GM18520 (cell line): ENCODE data around the gene GPC6.

Experiments
- ATAC-seq: cut with Tn5 transposase; IDR thresholded peaks from one replicate; pipeline ENCODE4 v1.9.1; 2021; ENCODE audit not compliant: unreplicated experiment

Gene GPC6

DNA sequence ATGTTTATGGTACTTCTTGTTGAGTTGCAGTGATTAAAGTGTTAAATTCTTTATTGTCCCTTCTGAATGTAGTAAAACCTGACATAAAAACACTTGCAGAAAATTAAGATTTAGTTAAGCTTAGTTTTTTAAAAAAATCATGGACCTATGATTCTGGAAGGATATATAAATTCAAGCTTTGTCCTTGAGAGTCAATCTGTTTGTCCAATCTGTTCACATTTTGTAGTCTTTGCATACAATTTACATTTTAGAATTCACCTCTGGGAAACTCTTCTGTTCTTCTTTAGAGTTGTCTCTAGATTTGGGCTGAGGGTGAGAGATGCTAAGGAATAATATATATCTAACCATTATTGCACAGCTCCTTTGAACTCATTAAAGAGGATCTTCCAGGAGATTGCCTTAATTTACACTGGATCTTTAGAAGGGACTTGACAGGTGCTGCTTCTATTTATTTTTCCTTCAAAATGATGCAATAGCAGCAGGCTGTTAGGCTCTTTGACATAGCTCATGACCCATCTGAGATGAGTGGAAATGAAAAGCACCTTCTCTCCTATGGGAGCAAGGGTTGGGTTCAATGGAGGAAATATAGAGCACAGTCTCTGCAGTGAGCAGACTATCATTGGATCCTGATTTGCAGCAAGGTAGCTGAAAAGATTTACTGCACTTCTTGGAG, 433.9 kb downstream of the GPC6 start:
- ATAC-seq = no peak

DNA sequence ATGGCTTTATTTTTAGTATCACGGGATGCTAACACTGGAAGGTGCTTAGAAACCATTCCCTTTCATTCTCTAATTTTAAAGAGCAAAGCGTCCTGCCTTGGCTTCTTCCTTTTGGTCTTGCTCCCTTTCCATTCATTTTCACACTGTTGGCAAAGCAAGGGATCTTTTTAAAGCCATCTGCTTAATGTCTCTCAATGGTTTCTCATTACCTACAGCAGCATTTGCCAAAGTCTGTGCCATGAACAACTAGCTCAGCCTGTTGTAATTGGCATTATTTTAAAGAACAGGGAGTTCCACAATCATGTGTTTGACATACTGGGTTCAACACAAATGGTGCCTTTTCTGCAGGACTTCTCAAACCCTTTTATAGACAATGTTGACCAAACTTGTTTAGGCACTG, 444.3 kb downstream of the GPC6 start:
- ATAC-seq = no peak

GRCh38 chr13:93672996-93673395, 446.4 kb downstream of the GPC6 start:
- no peak for ATAC-seq

DNA sequence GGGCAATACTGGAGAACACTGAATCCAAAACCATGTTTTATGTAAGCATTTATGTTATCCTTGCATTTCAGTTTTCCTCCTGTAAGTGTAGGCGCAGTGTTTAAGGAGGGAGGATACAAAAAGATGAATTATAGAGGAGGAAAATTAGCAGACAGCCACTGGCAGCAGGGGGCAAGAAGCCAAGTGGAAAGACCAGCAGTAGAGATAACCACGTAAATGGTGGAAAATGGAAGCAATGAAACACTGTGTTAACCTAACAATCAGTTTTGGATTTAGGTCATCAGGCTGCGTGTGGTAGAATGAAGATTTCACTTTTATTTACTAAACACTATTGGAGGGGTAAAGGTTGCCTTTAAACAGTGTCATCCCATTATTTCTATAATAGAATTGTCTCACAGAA, 447.3 kb downstream of the GPC6 start:
- no peak for ATAC-seq

DNA sequence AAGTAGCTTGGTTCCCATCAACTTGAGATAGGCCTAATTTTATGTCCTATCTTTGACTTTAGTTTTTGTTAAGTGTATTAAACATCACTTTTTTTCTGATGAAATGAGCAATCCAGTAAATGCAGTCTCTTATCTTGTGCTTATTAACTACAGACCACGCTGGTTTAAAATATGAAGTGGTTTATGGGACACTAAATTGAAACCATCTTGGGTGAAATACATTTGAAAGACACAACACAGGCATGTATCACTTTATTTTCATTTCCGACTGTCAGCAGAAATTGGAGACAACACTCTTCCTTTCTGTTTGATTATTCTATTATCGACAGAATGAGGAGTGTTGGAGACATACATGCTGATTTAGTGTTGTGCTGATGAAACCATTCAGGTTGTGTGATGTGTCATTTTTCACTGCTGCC, 447.7 kb downstream of the GPC6 start:
- ATAC-seq = no peak

- ATAC-seq = no peak
These were observed 453.7 kb downstream of the GPC6 start for GRCh38 chr13:93680329-93680728.

- ATAC-seq = no peak
These were observed 459.3 kb downstream of the GPC6 start for GRCh38 chr13:93685900-93686299.

- ATAC-seq = no peak
These were observed 459.8 kb downstream of the GPC6 start for GRCh38 chr13:93686399-93686798.

- no peak for ATAC-seq
These were observed 460.7 kb downstream of the GPC6 start for GRCh38 chr13:93687261-93687660.

- ATAC-seq = no peak
These were observed 462.7 kb downstream of the GPC6 start for GRCh38 chr13:93689333-93689732.

DNA sequence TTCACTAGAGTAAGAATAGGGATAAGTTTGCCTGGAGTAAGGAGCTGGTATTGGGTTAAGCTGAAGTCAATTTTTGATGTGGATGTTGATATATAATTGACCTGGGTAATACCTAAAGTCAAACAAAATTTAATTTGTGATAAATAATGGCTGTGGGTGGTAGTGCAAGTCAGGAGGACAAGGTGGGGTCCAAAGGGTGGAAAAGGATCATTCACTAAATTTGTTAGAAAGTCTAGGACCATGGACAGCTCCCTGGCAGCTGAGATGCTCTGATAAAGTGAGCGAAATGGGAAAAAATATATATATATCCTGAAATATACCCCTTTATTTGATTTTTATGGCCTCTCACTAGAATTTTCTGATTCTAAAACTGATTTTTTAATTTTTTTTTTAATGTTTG, 463.5 kb downstream of the GPC6 start:
- no peak for ATAC-seq

- no peak for ATAC-seq
These were observed 471.5 kb downstream of the GPC6 start for GRCh38 chr13:93698016-93698613.

GRCh38 chr13:93700115-93700514, 473.5 kb downstream of the GPC6 start:
- ATAC-seq = no peak

DNA sequence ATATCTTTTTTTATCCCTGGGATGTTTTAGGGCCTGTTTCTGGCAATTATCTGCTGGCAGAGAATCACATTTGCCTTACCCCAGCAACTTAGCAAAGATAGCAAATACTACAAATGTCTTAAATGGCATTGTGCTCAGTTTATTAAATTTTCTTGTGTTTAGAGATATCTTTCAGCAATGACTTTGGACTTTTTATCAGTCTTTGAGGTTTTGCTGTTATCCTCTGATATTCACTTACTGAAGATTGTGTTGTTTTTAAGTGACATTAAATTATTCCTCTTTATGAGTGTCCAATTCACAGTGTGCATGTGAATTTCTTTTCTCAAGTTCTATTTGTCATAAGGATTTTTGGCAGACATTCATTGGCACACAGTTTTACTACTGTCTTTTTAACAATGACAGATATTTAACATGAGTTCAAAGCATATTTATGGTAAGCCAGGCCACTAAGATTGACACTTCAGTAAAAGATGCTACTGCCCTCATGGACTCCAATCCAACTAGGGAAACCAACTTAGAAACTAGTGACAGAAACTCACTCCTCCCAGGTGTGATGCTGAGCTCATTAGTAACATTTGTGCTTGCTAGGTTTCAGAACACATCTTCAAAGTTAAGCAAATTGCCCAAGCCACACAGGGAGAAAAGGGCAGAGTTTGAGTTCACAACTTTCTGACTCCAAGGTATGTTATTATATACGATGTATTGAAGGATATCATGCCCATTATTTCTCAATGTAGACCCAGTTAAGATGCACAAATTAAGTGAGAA, 481.9 kb downstream of the GPC6 start:
- no peak for ATAC-seq

DNA sequence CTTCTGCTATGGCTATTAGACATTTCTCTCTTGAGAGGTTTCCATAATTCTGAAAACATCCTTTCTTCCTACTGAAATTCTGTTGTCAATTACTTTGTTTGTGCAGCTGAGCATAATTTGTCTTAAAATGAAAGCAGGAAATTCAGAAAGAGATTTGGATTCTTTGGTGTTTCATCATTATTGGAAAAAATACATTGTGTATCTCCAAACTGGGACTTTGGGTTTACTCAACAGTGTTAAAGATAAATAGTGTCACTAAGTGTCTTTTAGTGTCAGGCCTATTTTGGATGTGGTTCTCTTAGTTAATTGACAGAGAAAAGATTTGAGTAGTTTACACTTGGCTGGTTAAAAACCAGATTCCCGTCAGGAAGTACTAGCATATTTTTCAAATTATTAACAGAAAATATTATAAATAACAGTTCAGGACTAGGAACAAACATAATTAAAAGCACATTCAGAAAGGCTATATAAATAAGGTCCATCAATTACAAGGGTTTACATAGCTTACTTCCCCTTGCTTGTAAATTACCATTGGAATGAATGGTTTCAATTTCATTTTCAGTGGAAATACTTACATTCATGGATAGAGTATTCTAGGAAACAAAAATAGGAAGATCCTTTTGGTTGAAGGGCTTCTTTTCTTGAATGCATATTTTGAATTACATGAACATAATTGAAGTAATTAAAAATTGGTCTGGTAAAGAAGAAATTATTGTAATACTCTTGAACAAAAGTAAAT, 483.1 kb downstream of the GPC6 start:
- no peak for ATAC-seq

- no peak for ATAC-seq
These were observed 487.6 kb downstream of the GPC6 start for GRCh38 chr13:93714171-93714570.

- ATAC-seq = no peak
These were observed 489.3 kb downstream of the GPC6 start for GRCh38 chr13:93715866-93716265.

DNA sequence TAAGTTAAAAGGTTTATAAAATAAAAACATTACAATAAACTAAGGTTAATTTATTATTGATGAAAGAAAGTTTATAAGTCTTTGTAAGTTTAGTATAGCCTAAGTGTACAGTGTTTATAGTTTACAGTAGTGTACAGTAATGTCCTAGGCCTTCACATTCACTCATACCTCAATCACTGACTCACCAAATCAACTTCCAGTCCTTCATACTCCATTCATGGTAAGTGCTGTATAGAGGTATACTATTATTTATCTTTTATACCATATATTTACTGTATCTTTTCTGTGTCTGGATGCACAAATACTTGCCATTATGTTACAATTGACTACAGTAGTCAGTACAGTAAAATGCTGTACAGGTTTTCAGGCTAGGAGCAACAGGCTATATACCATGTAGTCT, 490.0 kb downstream of the GPC6 start:
- no peak for ATAC-seq

GRCh38 chr13:93721483-93721882, 494.9 kb downstream of the GPC6 start:
- no peak for ATAC-seq

DNA sequence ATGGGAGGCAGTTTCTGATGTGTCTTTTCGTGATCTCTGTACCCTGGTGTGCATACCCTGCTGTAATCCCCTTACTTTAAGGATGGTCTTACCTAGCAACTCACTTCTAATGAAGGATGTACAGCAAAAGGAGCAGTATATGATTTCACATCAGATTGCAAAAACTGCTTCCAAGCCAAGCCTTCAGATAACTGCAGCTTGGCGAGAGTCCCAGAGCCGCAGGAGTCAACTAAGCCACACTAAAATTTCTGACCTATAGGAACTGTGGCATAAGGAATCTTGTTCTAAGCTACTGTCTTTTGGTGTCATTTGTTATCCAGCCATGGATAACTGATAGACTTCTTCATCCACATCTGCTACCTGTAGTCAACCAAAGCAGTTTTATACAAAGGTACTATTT, 496.7 kb downstream of the GPC6 start:
- ATAC-seq = no peak

DNA sequence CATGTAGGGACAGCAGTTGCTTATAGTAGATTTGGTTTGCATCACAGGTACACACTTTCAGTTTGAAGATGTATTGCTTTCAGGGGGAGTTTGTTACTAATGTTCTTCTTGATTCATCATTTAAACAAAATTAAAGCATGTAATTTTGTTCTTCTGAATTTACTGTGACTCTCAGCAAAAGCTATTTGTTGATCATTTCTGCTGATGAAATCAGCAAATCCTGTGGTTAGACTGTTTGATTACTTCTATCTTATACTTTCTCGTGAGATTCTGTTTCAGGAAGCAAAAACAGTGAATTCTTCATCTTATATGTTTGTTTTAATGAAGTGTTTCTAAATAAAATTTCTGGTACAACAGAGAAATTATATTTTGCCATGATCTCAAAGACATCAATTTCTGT, 497.6 kb downstream of the GPC6 start:
- no peak for ATAC-seq
